GM12878 (cell line): ENCODE data around the gene SELENOP. TPM values are rescaled to one million over a fixed set of nuclear protein-coding genes. Genes with fewer than 3 reads are reported as not detected.

Experiments used
- ATAC-seq: fragments of 200-7000 bp; cut with Tn5 transposase; 3 replicates; pipeline ENCODE4 v1.9.1; 2020; ENCODE audit warnings: mild to moderate bottlenecking, moderate library complexity
- BruUV-seq: library from RNA; stranded (reverse); fragments of 400-500 nt; replicated peaks from 2 replicates; lab custom pipeline; 2021; lab: Mats Ljungman, UMichigan
- CTCF ChIA-PET: fragments of 300-600 bp; sonication (Branson Sonifier 250); formaldehyde crosslinking; extraction: SDS; loops from one replicate; lab custom pipeline; 2021; ENCODE audit warnings: inconsistent platforms; lab: Yijun Ruan, JAX
- POLR2A ChIA-PET: fragments of 350-600 bp; formaldehyde crosslinking; extraction: SDS; loops from one replicate; lab custom pipeline; 2021; ENCODE audit warnings: inconsistent platforms; lab: Charles Lee
- RAD21 ChIA-PET: fragments of 300-600 bp; sonication (Branson Sonifier 250); formaldehyde crosslinking; loops from one replicate; lab custom pipeline; 2023; ENCODE audit warnings: antibody characterized with exemption; ENCODE audit not compliant: unreplicated experiment; lab: Charles Lee
- SMC1A ChIA-PET: fragments of 300-600 bp; sonication (Branson Sonifier 250); formaldehyde crosslinking; loops from one replicate; lab custom pipeline; 2023; ENCODE audit not compliant: unreplicated experiment, uncharacterized antibody; lab: Charles Lee
- DNase-seq: peaks from one replicate; pipeline ENCODE4 v3.0.0-alpha.2; 2011; ENCODE audit warnings: low read depth, low spot score
- FAIRE-seq: peaks from 3 replicates; lab custom pipeline; 2011; peaks lifted over from hg19 to GRCh38; lab: Jason Lieb, UNC
- H2AFZ ChIP-seq: 2 replicates; pipeline ENCODE4 v1.6.0; 2011; ENCODE audit warnings: low read depth, low read length, control low read depth; ENCODE audit not compliant: control insufficient read depth
- H3K27ac ChIP-seq: 2 replicates; pipeline ENCODE4 v1.5.1; 2011; ENCODE audit warnings: control low read depth; ENCODE audit not compliant: control insufficient read depth, insufficient read depth
- H3K27me3 ChIP-seq, 2 experiments: replicated peaks in 1 of 2; 2 replicates each; pipeline versions ENCODE4 v1.6.0 to v1.6.1; 2011; ENCODE audit warnings: low read length in 1 of 2; ENCODE audit not compliant: control insufficient read depth in 2 of 2, insufficient read depth in 2 of 2
- H3K36me3 ChIP-seq, 2 experiments: 2 replicates each; pipeline ENCODE4 v1.5.1; 2011; ENCODE audit warnings: low read length in 1 of 2; ENCODE audit not compliant: control insufficient read depth in 2 of 2, insufficient read depth in 2 of 2
- H3K4me1 ChIP-seq: 2 replicates; pipeline ENCODE4 v1.6.1; 2011; ENCODE audit warnings: mild to moderate bottlenecking, low read length, moderate library complexity, mixed read lengths; ENCODE audit not compliant: control insufficient read depth, insufficient read depth
- H3K4me2 ChIP-seq: 2 replicates; pipeline ENCODE4 v1.6.0; 2011; ENCODE audit warnings: control low read depth; ENCODE audit not compliant: control insufficient read depth, insufficient read depth
- H3K4me3 ChIP-seq: fragments of 200-600 bp; sonication (generic); 2 replicates; pipeline ENCODE4 v1.5.1; 2016
- H3K79me2 ChIP-seq: 2 replicates; pipeline ENCODE4 v1.6.0; 2011; ENCODE audit warnings: low read length; ENCODE audit not compliant: control insufficient read depth, insufficient read depth
- H3K9ac ChIP-seq: 2 replicates; pipeline ENCODE4 v1.8.0; 2011; ENCODE audit warnings: low read length, control low read depth, mixed read lengths; ENCODE audit not compliant: control insufficient read depth, insufficient read depth
- H3K9me3 ChIP-seq: replicated peaks from 3 replicates; pipeline ENCODE4 v1.5.1; 2011; ENCODE audit warnings: mild to moderate bottlenecking, low read length; ENCODE audit not compliant: control insufficient read depth, insufficient read depth
- H4K20me1 ChIP-seq: 2 replicates; pipeline ENCODE4 v1.6.0; 2011; ENCODE audit not compliant: control insufficient read depth, insufficient read depth
- BCL11A ChIP-seq: IDR thresholded peaks from 2 replicates; pipeline ENCODE4 v1.6.1; 2011; ENCODE audit warnings: low read depth, low read length
- BCL3 ChIP-seq: IDR thresholded peaks from 2 replicates; pipeline ENCODE4 v1.6.1; 2011; ENCODE audit warnings: borderline replicate concordance, low read depth, mild to moderate bottlenecking, moderate library complexity, low read length; ENCODE audit not compliant: insufficient read depth, poor library complexity, severe bottlenecking
- CBX5 ChIP-seq: sonication (generic); IDR thresholded peaks from 2 replicates; pipeline ENCODE4 v1.6.1; 2016; ENCODE audit warnings: low read depth, moderate library complexity, mild to moderate bottlenecking, inconsistent platforms
- GABPA ChIP-seq: IDR thresholded peaks from 2 replicates; pipeline ENCODE4 v1.6.1; 2014; ENCODE audit warnings: antibody characterized with exemption, low read depth, mild to moderate bottlenecking, inconsistent platforms
- GATAD2B ChIP-seq: fragments of 450-650 bp; conservative IDR thresholded peaks from 2 replicates; pipeline ENCODE4 v1.6.1; 2017; ENCODE audit warnings: low read depth, mild to moderate bottlenecking, moderate library complexity
- HDAC2 ChIP-seq: fragments of 200-600 bp; sonication (generic); IDR thresholded peaks from 2 replicates; pipeline ENCODE4 v1.6.1; 2017
- HDGF ChIP-seq: fragments of 450-650 bp; IDR thresholded peaks from 2 replicates; pipeline ENCODE4 v1.6.1; 2016; ENCODE audit warnings: antibody characterized with exemption
- HSF1 ChIP-seq: fragments of 150-350 bp; IDR thresholded peaks from 2 replicates; pipeline ENCODE4 v1.6.1; 2014; ENCODE audit warnings: mild to moderate bottlenecking, low read depth, low read length
- MXI1 ChIP-seq: fragments of 150-350 bp; IDR thresholded peaks from 2 replicates; pipeline ENCODE4 v1.6.1; 2011; ENCODE audit warnings: low read depth, mild to moderate bottlenecking, inconsistent platforms, low read length, improper control_type of control experiment
- NFYA ChIP-seq: IDR thresholded peaks from 2 replicates; pipeline ENCODE4 v1.6.1; 2011; ENCODE audit warnings: low read depth, mild to moderate bottlenecking, low read length, improper control_type of control experiment, borderline replicate concordance
- PML ChIP-seq: IDR thresholded peaks from 2 replicates; pipeline ENCODE4 v1.6.1; 2012; ENCODE audit warnings: low read length, inconsistent platforms
- POU2F2 ChIP-seq: IDR thresholded peaks from 3 replicates; pipeline ENCODE4 v1.6.1; 2011; ENCODE audit warnings: low read depth, mild to moderate bottlenecking, low read length, borderline replicate concordance
- RUNX3 ChIP-seq: IDR thresholded peaks from 2 replicates; pipeline ENCODE4 v1.6.1; 2012; ENCODE audit warnings: low read length, inconsistent platforms
- SMAD1 ChIP-seq: fragments of 450-650 bp; IDR thresholded peaks from 2 replicates; pipeline ENCODE4 v1.6.1; 2018; ENCODE audit warnings: mild to moderate bottlenecking, low read depth; ENCODE audit not compliant: partially characterized antibody
- SMC3 ChIP-seq: IDR thresholded peaks from 2 replicates; pipeline ENCODE4 v1.6.1; 2011; ENCODE audit warnings: low read length, improper control_type of control experiment, borderline replicate concordance
- WGBS: methylation state at CpG from one replicate; pipeline ENCODE4 v1.1.6; 2016; ENCODE audit warnings: low lambda C conversion rate; ENCODE audit not compliant: insufficient replicate concordance, insufficient coverage; ENCODE audit errors: missing lambda C conversion rate; 5-methylcytosine and 5-hydroxymethylcytosine counted together
- in situ Hi-C: fragments of 300-500 bp; cut with MboI; formaldehyde crosslinking; loops from 9 replicates; pipeline ENCODE4 v1.14.3; 2018; ENCODE audit warnings: mixed read lengths
- intact Hi-C: fragments of 100-400 bp; cut with micrococcal nuclease; formaldehyde crosslinking; loops from one replicate; pipeline ENCODE4 v1.14.2; 2022; ENCODE audit not compliant: unreplicated experiment
- polyA plus RNA-seq, 11 experiments: library from polyadenylated mRNA; depleted of rRNA in 4 of 11; unstranded in 6 of 11; stranded (reverse) in 5 of 11; fragments of >200 nt; fragmentation: Nextera tagmentation in 4 of 11; fragmentation: Illumina TruSeq in 1 of 11; extraction: Ambion mirVana in 4 of 11; extraction: Trizol in 1 of 11; gene quantifications; 1 replicate in 1 of 11; 2 replicates in 10 of 11; pipeline versions ENCODE4 v1.2.1 to v1.2.3, GENCODE V29; 2011 to 2016; ENCODE audit warnings: inconsistent platforms in 2 of 11, missing spikeins in 2 of 11, low read depth in 1 of 11
- total RNA-seq, 4 experiments: library from RNA; depleted of rRNA in 3 of 4; stranded (reverse); fragments of >200 nt in 3 of 4; fragmentation: Illumina TruSeq in 1 of 4; extraction: Trizol in 1 of 4; gene quantifications; 2 replicates each; pipeline versions ENCODE4 v1.2.1 to v1.2.3, GENCODE V29; 2013 to 2021

Gene SELENOP
- total and polyA plus RNA-seq, 10 of the 15 experiments (the other 5 are each of a cell fraction or from before 2014, with no cell fraction given), result 0.08 to 5.1 (median 0.88) TPM; not detected in 3

- ChIA-PET POLR2A (interaction anchor here (1.1 kb wide), 1 partner anchor 14 kb away, joined by 3 read pairs; no protein-coding TSS in a partner anchor), CTCF (interaction anchor here (0.6 kb wide), 1 partner anchor 40 kb away, joined by 3 read pairs; no protein-coding TSS in a partner anchor), SMC1A (interaction anchor here (1.4 to 1.6 kb wide), 2 partner anchors 14 to 70 kb away, joined by 3 read pairs; no protein-coding TSS in a partner anchor), RAD21 (no interaction called here)
- intact Hi-C loops, result no loop called here
- Histone ChIP-seq H3K4me1 (no peaks in the 10 kb centered on the region), H3K9ac (no peak overlapping the region), H4K20me1 (no peaks in the 10 kb centered on the region), H3K9me3 (no peaks in the 10 kb centered on the region; the same call in 1 of the 3 replicates), H3K79me2 (no peaks in the 10 kb centered on the region), H3K27me3 (no peaks in the 10 kb centered on the region), H3K4me3 (no peak overlapping the region), H2AFZ (no peak overlapping the region), H3K27ac (no peak overlapping the region), H3K4me2 (no peak overlapping the region)
- ATAC-seq (no peak), DNase-seq (no peak), FAIRE-seq (no peak)
- in situ Hi-C loops, result no loop called here
- BruUV-seq, result no TSS peak
- TF ChIP-seq CBX5 (0 out of 2 replicates have a peak, but pooled peaks have one; percentile 48), HSF1 (no peak)
- TF ChIP-seq, all 136 proteins: peak for 1
- H3K36me3 ChIP-seq, result no peaks in the 10 kb centered on the region
Measured at GRCh38 chr5:42787073-42787472, 24.6 kb downstream of the SELENOP start.

GRCh38 chr5:42785756-42786155 lies 25.9 kb downstream of the SELENOP start:
- RAD21 ChIA-PET, result no interaction called here
- no peak overlapping the region for H2AFZ ChIP-seq
- H3K9ac ChIP-seq, result no peak overlapping the region
- CTCF ChIA-PET, result no interaction called here
- H3K4me3 ChIP-seq, result no peak overlapping the region
- H3K4me2 ChIP-seq, result no peak overlapping the region
- ATAC-seq (no peak), FAIRE-seq (no peak), DNase-seq (no peak)
- H3K27ac ChIP-seq, result no peak overlapping the region
- no peaks in the 10 kb centered on the region for H3K4me1 ChIP-seq
- intact Hi-C loops (no loop called here), in situ Hi-C loops (no loop called here)
- no TSS peak for BruUV-seq
- POLR2A ChIA-PET, result no interaction called here
- WGBS, result 97% methylated on average over 4 of the region's 4 CpGs
- H3K9me3 ChIP-seq, result no peaks in the 10 kb centered on the region; the same call in 1 of the 3 replicates
- no peaks in the 10 kb centered on the region for H3K79me2 ChIP-seq
- SMC1A ChIA-PET, result no interaction called here
- no peaks in the 10 kb centered on the region for H4K20me1 ChIP-seq
- H3K36me3 ChIP-seq, result no peaks in the 10 kb centered on the region
- H3K27me3 ChIP-seq, result no peaks in the 10 kb centered on the region
- no peak for TF ChIP-seq PML
- TF ChIP-seq GATAD2B, result no peak
- no peak for TF ChIP-seq HDAC2
- no peak for TF ChIP-seq HDGF
- no peak for TF ChIP-seq GABPA
- TF ChIP-seq SMC3, result no peak
- no peak for TF ChIP-seq POU2F2
- no peak for TF ChIP-seq SMAD1
- no peak for TF ChIP-seq MXI1
- TF ChIP-seq BCL3, result no peak
- TF ChIP-seq RUNX3, result no peak
- no peak for TF ChIP-seq BCL11A
- no peak for TF ChIP-seq NFYA
